HCT116 (cell line): ENCODE results near the gene PDE6B. TPM values are rescaled to one million over a fixed set of nuclear protein-coding genes. Genes with fewer than 3 reads are reported as not detected.

Source experiments
- ATAC-seq: fragments of 200-7000 bp; cut with Tn5 transposase; 2 replicates; pipeline ENCODE4 v1.9.1; 2020; ENCODE audit warnings: mild to moderate bottlenecking, moderate library complexity
- BruUV-seq: library from RNA; stranded (reverse); fragments of 400-500 nt; replicated peaks from 2 replicates; lab custom pipeline; 2021; lab: Mats Ljungman, UMichigan
- CTCF ChIA-PET: fragments of 300-600 bp; sonication (Branson Sonifier 250); formaldehyde crosslinking; loops from one replicate; lab custom pipeline; 2021; ENCODE audit warnings: antibody characterized with exemption; lab: Charles Lee
- POLR2A ChIA-PET: fragments of 300-600, 350-600 bp; sonication (Branson Sonifier 250); formaldehyde crosslinking; loops from one replicate; lab custom pipeline; 2021; ENCODE audit warnings: antibody characterized with exemption; lab: Charles Lee
- RAD21 ChIA-PET, 2 experiments: fragments of 300-600 bp; sonication (Branson Sonifier 250); formaldehyde crosslinking; loops; one replicate each; lab custom pipeline; 2023; ENCODE audit warnings: low total read pairs in 2 of 2; ENCODE audit not compliant: uncharacterized antibody in 2 of 2, unreplicated experiment in 2 of 2, low non-redundant PET in 1 of 2; lab: Charles Lee
- DNase-seq: peaks from one replicate; pipeline ENCODE4 v3.0.0-alpha.2; 2010; ENCODE audit warnings: low read depth, low spot score
- H2AFZ ChIP-seq: fragments of 200-600 bp; shearing (Covaris generic), sonication (generic); 2 replicates; pipeline ENCODE4 v1.6.1; 2017; ENCODE audit warnings: low read depth, mixed run types, mixed read lengths, antibody characterized with exemption, low read length; ENCODE audit not compliant: poor library complexity, severe bottlenecking
- H3K27ac ChIP-seq: 2 replicates; pipeline ENCODE4 v1.5.1; 2012; ENCODE audit warnings: low read depth, low read length
- H3K27me3 ChIP-seq: fragments of 200-600 bp; sonication (generic); 2 replicates; pipeline ENCODE4 v1.6.1; 2016; ENCODE audit warnings: mixed run types, low read length, mixed read lengths; ENCODE audit not compliant: insufficient read depth
- H3K36me3 ChIP-seq, 2 experiments: fragments of 200-500 bp in 1 of 2; fragments of 200-600 bp in 1 of 2; sonication (Bioruptor generic) in 1 of 2; sonication (generic) in 1 of 2; 2 replicates each; pipeline versions ENCODE4 v1.5.1 to v1.6.1; 2014 to 2016; ENCODE audit warnings: low read length in 2 of 2, inconsistent platforms in 1 of 2, mixed read lengths in 1 of 2, mixed run types in 1 of 2; ENCODE audit not compliant: insufficient read depth in 2 of 2, control insufficient read depth in 1 of 2
- H3K4me1 ChIP-seq, 2 experiments: fragments of 200-600 bp in 1 of 2; sonication (generic) in 1 of 2; 2 replicates each; pipeline versions ENCODE4 v1.5.1 to v1.6.1; 2012 to 2017; ENCODE audit warnings: low read length in 2 of 2, inconsistent platforms in 1 of 2, mild to moderate bottlenecking in 1 of 2, mixed read lengths in 1 of 2, mixed run types in 1 of 2, moderate library complexity in 1 of 2; ENCODE audit not compliant: insufficient read depth in 2 of 2, control insufficient read depth in 1 of 2
- H3K4me2 ChIP-seq: fragments of 200-600 bp; sonication (generic); 2 replicates; pipeline ENCODE4 v1.6.1; 2017; ENCODE audit warnings: mixed run types, low read length, mixed read lengths
- H3K4me3 ChIP-seq, 2 experiments: fragments of 200-600 bp in 1 of 2; sonication (generic) in 1 of 2; replicated peaks in 1 of 2; 2 replicates each; pipeline ENCODE4 v1.5.1; 2011 to 2016; ENCODE audit warnings: low read length in 2 of 2, control low read depth in 1 of 2, low read depth in 1 of 2, mild to moderate bottlenecking in 1 of 2, mixed read lengths in 1 of 2, mixed run types in 1 of 2
- H3K79me2 ChIP-seq: fragments of 200-600 bp; sonication (generic); 2 replicates; pipeline ENCODE4 v1.6.1; 2017; ENCODE audit warnings: mild to moderate bottlenecking, mixed run types, low read length, moderate library complexity, mixed read lengths; ENCODE audit not compliant: insufficient read depth
- H3K9ac ChIP-seq: fragments of 200-600 bp; sonication (generic); 2 replicates; pipeline ENCODE4 v1.6.1; 2016; ENCODE audit warnings: low read length, mixed read lengths
- H3K9me2 ChIP-seq: fragments of 200-600 bp; sonication (generic), shearing (Covaris generic); 2 replicates; pipeline ENCODE4 v1.6.1; 2017; ENCODE audit warnings: mixed run types, mild to moderate bottlenecking, moderate library complexity; ENCODE audit not compliant: insufficient read depth
- H3K9me3 ChIP-seq, 2 experiments: fragments of 200-500 bp in 1 of 2; fragments of 200-600 bp in 1 of 2; sonication (Bioruptor generic) in 1 of 2; sonication (generic) in 1 of 2; 2 replicates each; pipeline ENCODE4 v1.6.1; 2014 to 2017; ENCODE audit warnings: low read length in 2 of 2, mixed read lengths in 2 of 2, inconsistent platforms in 1 of 2, low read depth in 1 of 2, mild to moderate bottlenecking in 1 of 2, mixed run types in 1 of 2, moderate library complexity in 1 of 2; ENCODE audit not compliant: control insufficient read depth in 1 of 2, insufficient read depth in 1 of 2
- H4K20me1 ChIP-seq: fragments of 200-600 bp; sonication (generic), shearing (Covaris generic); 2 replicates; pipeline ENCODE4 v1.6.1; 2017; ENCODE audit warnings: mixed run types, mild to moderate bottlenecking, moderate library complexity; ENCODE audit not compliant: insufficient read depth
- CBX3 ChIP-seq: IDR thresholded peaks from 2 replicates; pipeline ENCODE4 v1.6.1; 2012; ENCODE audit warnings: low read depth
- CTCF ChIP-seq, 3 experiments: fragments of 200-600 bp in 1 of 3; sonication (generic) in 1 of 3; IDR thresholded peaks in 2 of 3; conservative IDR thresholded peaks in 1 of 3; 2 replicates each; pipeline ENCODE4 v1.5.1; 2012 to 2017; ENCODE audit warnings: low read depth in 2 of 3, low read length in 2 of 3, antibody characterized with exemption in 1 of 3, borderline replicate concordance in 1 of 3, control low read depth in 1 of 3, mild to moderate bottlenecking in 1 of 3, mixed read lengths in 1 of 3, mixed run types in 1 of 3, moderate library complexity in 1 of 3; ENCODE audit not compliant: insufficient read depth in 1 of 3
- FOSL1 ChIP-seq: IDR thresholded peaks from 2 replicates; pipeline ENCODE4 v1.6.1; 2012; ENCODE audit warnings: low read depth
- intact Hi-C: fragments of 100-400 bp; cut with micrococcal nuclease; formaldehyde crosslinking; loops from 2 replicates; pipeline ENCODE4 v1.10.0; 2022
- total RNA-seq: library from RNA; stranded (reverse); gene quantifications from one replicate; pipeline ENCODE4 v1.2.1, GENCODE V29; 2021; ENCODE audit not compliant: unreplicated experiment
- TF ChIP-seq, protein P1 (sequence below): IDR thresholded peaks from 2 replicates; pipeline ENCODE4 v1.6.1; 2012
- TF ChIP-seq, protein P2 (sequence below): IDR thresholded peaks from 2 replicates; pipeline ENCODE4 v1.6.1; 2011; ENCODE audit warnings: mild to moderate bottlenecking, low read length, moderate library complexity; ENCODE audit not compliant: insufficient replicate concordance; ENCODE audit errors: extremely low read depth

The PDE6B gene
- total RNA-seq, 1 experiment from 2014 or later, result not detected

- Histone ChIP-seq H3K79me2 (no peaks in the 10 kb centered on the region), H3K4me3 (no peak overlapping the region), H3K9ac (no peak overlapping the region), H3K36me3 (peaks cover under 1 to 6% of the 10 kb centered on the region in 2 experiments; a peak in 2 of 4 replicates), H3K27me3 (no peaks in the 10 kb centered on the region), H3K4me2 (no peak overlapping the region), H3K4me1 (peaks cover 0 to 8% of the 10 kb centered on the region in 2 experiments; a peak in 1 of 4 replicates), H3K27ac (no peak overlapping the region), H3K9me3 (no peaks in the 10 kb centered on the region), H4K20me1 (no peaks in the 10 kb centered on the region), H2AFZ (no peak overlapping the region), H3K9me2 (no peaks in the 10 kb centered on the region)
- no peak for ATAC-seq
- POLR2A ChIA-PET, result no interaction called here
- no TSS peak for BruUV-seq
- CTCF ChIA-PET, result no interaction called here
- intact Hi-C loops, result no loop called here
- TF ChIP-seq, protein P1, sequence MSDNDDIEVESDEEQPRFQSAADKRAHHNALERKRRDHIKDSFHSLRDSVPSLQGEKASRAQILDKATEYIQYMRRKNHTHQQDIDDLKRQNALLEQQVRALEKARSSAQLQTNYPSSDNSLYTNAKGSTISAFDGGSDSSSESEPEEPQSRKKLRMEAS, result no peak
- TF ChIP-seq, protein P2, sequence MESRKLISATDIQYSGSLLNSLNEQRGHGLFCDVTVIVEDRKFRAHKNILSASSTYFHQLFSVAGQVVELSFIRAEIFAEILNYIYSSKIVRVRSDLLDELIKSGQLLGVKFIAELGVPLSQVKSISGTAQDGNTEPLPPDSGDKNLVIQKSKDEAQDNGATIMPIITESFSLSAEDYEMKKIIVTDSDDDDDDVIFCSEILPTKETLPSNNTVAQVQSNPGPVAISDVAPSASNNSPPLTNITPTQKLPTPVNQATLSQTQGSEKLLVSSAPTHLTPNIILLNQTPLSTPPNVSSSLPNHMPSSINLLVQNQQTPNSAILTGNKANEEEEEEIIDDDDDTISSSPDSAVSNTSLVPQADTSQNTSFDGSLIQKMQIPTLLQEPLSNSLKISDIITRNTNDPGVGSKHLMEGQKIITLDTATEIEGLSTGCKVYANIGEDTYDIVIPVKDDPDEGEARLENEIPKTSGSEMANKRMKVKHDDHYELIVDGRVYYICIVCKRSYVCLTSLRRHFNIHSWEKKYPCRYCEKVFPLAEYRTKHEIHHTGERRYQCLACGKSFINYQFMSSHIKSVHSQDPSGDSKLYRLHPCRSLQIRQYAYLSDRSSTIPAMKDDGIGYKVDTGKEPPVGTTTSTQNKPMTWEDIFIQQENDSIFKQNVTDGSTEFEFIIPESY, result no peak
- no peak for TF ChIP-seq CTCF (IDR thresholded peaks at IDR 0.05 in 2 of 3, conservative IDR thresholded peaks at IDR 0.05 in 1 of 3; ENCODE audit: borderline replicate concordance in 1 of 3, insufficient read depth in 1 of 3, low read depth in 2 of 3, low read length in 2 of 3)
- TF ChIP-seq FOSL1, result no peak
- no peak for TF ChIP-seq CBX3
- RAD21 ChIA-PET, result no interaction called here
- no peak for DNase-seq
These were observed 41.0 kb downstream of the PDE6B start for GRCh38 chr4:666436-666810.
